Measurements from ENCODE around the gene FAM217A.

DNA sequence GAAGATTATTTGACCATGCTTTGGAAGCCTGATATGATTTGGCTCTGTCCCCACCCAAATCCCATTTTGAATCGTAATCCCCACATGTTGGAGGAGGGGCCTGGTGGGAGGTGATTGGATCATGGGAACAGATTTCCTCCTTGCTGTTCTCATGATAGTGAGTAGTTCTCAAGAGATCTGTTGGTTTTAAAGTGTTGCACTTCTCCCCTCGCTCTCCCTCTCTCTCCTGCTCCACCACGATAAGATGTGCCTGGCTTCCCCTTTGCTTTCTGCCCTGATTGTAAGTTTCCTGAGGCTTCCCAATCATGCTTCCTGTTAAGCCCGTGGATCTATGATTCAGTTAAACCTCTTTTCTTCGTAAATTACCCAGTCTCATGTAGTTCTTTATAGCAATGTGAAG is 21.7 kb upstream of the FAM217A start:
- TF ChIP-seq, protein P1, sequence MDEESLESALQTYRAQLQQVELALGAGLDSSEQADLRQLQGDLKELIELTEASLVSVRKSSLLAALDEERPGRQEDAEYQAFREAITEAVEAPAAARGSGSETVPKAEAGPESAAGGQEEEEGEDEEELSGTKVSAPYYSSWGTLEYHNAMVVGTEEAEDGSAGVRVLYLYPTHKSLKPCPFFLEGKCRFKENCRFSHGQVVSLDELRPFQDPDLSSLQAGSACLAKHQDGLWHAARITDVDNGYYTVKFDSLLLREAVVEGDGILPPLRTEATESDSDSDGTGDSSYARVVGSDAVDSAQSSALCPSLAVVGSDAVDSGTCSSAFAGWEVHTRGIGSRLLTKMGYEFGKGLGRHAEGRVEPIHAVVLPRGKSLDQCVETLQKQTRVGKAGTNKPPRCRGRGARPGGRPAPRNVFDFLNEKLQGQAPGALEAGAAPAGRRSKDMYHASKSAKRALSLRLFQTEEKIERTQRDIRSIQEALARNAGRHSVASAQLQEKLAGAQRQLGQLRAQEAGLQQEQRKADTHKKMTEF (CRISPR knock-in tag; IDR thresholded peaks at IDR 0.05): no peak
- TF ChIP-seq TBP (CRISPR knock-in tag; IDR thresholded peaks at IDR 0.05) (no peak), EZH2 (conservative IDR thresholded peaks at IDR 0.05; ENCODE audit: low read depth, low read length) (no peak), FOXK1 (CRISPR knock-in tag; IDR thresholded peaks at IDR 0.05; ENCODE audit: borderline replicate concordance, low read depth) (no peak), ELF4 (CRISPR knock-in tag; IDR thresholded peaks at IDR 0.05; ENCODE audit: borderline replicate concordance) (no peak), ZNF674 (CRISPR knock-in tag; IDR thresholded peaks at IDR 0.05; ENCODE audit: low read depth) (no peak), ELF1 (CRISPR knock-in tag; IDR thresholded peaks at IDR 0.05) (no peak), ZNF121 (CRISPR knock-in tag; IDR thresholded peaks at IDR 0.05) (no peak)
- TF ChIP-seq, protein P2, sequence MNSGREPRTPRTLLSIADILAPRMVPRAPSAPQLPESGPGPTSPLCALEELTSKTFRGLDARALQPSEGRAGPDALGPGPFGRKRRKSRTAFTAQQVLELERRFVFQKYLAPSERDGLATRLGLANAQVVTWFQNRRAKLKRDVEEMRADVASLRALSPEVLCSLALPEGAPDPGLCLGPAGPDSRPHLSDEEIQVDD (CRISPR knock-in tag; IDR thresholded peaks at IDR 0.05; ENCODE audit: borderline replicate concordance): no peak

All from HepG2 (cell line).